Activated CD4-positive, alpha-beta T cell treated with anti-CD3 and anti-CD28 coated beads, Interleukin-2, amount 10 ng/mL, durations not matched to agents 24 days and 14 days (primary cell): ENCODE results near the gene TOX2. TPM values are rescaled to one million over a fixed set of nuclear protein-coding genes. Genes with fewer than 3 reads are reported as not detected.

Experiments used
- DNase-seq: peaks from one replicate; pipeline ENCODE4 v3.0.0; 2022
- H3K27ac Mint-ChIP-seq: one replicate; pipeline ENCODE4 v1.8.0; 2022; ENCODE audit warnings: mild to moderate bottlenecking, mixed read lengths
- H3K27me3 Mint-ChIP-seq: one replicate; pipeline ENCODE4 v1.8.0; 2022; ENCODE audit warnings: mixed read lengths
- H3K36me3 Mint-ChIP-seq: one replicate; pipeline ENCODE4 v1.8.0; 2022; ENCODE audit warnings: low read depth, mild to moderate bottlenecking, mixed read lengths
- H3K4me1 Mint-ChIP-seq: one replicate; pipeline ENCODE4 v1.8.0; 2021; ENCODE audit warnings: mixed read lengths
- H3K4me3 Mint-ChIP-seq: one replicate; pipeline ENCODE4 v1.8.0; 2022; ENCODE audit warnings: mild to moderate bottlenecking, moderate library complexity, mixed read lengths
- H3K9me3 Mint-ChIP-seq: one replicate; pipeline ENCODE4 v1.8.0; 2021; ENCODE audit warnings: mixed read lengths
- intact Hi-C: fragments of 100-400 bp; cut with micrococcal nuclease; formaldehyde crosslinking; loops from one replicate; pipeline ENCODE4 v1.15.1; 2023
- total RNA-seq: library from RNA; stranded (reverse); gene quantifications from 2 replicates; pipeline ENCODE4 v1.2.3, GENCODE V29; 2022

Gene TOX2
- total RNA-seq, 1 donor from 2014 or later, result 2.6 TPM

GRCh38 chr20:43987018-43987417 is 72.4 kb downstream of the TOX2 start:
- H3K4me1 Mint-ChIP-seq, result peaks cover 12% of the 10 kb centered on the region
- intact Hi-C loops, result no loop called here

GRCh38 chr20:43987531-43987930 is 72.9 kb downstream of the TOX2 start:
- Mint-ChIP-seq H3K27ac (no peak overlapping the region), H3K36me3 (no peaks in the 10 kb centered on the region), H3K4me1 (peaks cover 12% of the 10 kb centered on the region), H3K9me3 (peaks cover 3% of the 10 kb centered on the region), H3K27me3 (peaks cover 5% of the 10 kb centered on the region), H3K4me3 (no peak overlapping the region)
- DNase-seq, result no peak
- intact Hi-C loops, result no loop called here

More at GRCh38 chr20:43987018-43987417, 72.4 kb downstream of the TOX2 start:
- no peaks in the 10 kb centered on the region for H3K36me3 Mint-ChIP-seq
- DNase-seq, result no peak
- H3K27ac Mint-ChIP-seq, result no peak overlapping the region
- no peak overlapping the region for H3K4me3 Mint-ChIP-seq
- H3K9me3 Mint-ChIP-seq, result peaks cover 3% of the 10 kb centered on the region
- H3K27me3 Mint-ChIP-seq, result peaks cover 5% of the 10 kb centered on the region

- DNase-seq, result no peak
- intact Hi-C loops, result no loop called here
- H3K4me3 Mint-ChIP-seq, result no peak overlapping the region
- H3K27ac Mint-ChIP-seq, result no peak overlapping the region
- H3K27me3 Mint-ChIP-seq, result peaks cover 5% of the 10 kb centered on the region
- peaks cover 3% of the 10 kb centered on the region for H3K9me3 Mint-ChIP-seq
- H3K36me3 Mint-ChIP-seq, result no peaks in the 10 kb centered on the region
- H3K4me1 Mint-ChIP-seq, result peaks cover 10% of the 10 kb centered on the region
Observed at GRCh38 chr20:43988451-43988850, 73.8 kb downstream of the TOX2 start.

GRCh38 chr20:43988867-43989266 is 74.2 kb downstream of the TOX2 start:
- H3K4me3 Mint-ChIP-seq, result no peak overlapping the region
- H3K27me3 Mint-ChIP-seq, result peaks cover 5% of the 10 kb centered on the region
- H3K4me1 Mint-ChIP-seq, result peaks cover 10% of the 10 kb centered on the region
- H3K9me3 Mint-ChIP-seq, result peaks cover 3% of the 10 kb centered on the region
- no peaks in the 10 kb centered on the region for H3K36me3 Mint-ChIP-seq
- no peak for DNase-seq
- H3K27ac Mint-ChIP-seq, result no peak overlapping the region
- intact Hi-C loops, result no loop called here

GRCh38 chr20:43991261-43991660 is 76.6 kb downstream of the TOX2 start:
- Mint-ChIP-seq H3K9me3 (peaks cover 3% of the 10 kb centered on the region), H3K27ac (no peak overlapping the region), H3K4me3 (no peak overlapping the region), H3K27me3 (peaks cover 4% of the 10 kb centered on the region), H3K4me1 (peaks cover 3% of the 10 kb centered on the region), H3K36me3 (no peaks in the 10 kb centered on the region)
- intact Hi-C loops, result no loop called here
- DNase-seq, result no peak

GRCh38 chr20:43991982-43992381 is 77.3 kb downstream of the TOX2 start:
- H3K27ac Mint-ChIP-seq, result no peak overlapping the region
- peaks cover 5% of the 10 kb centered on the region for H3K27me3 Mint-ChIP-seq
- peaks cover 7% of the 10 kb centered on the region for H3K4me1 Mint-ChIP-seq
- H3K9me3 Mint-ChIP-seq, result peaks cover 9% of the 10 kb centered on the region
- no peak overlapping the region for H3K4me3 Mint-ChIP-seq
- no peak for DNase-seq
- H3K36me3 Mint-ChIP-seq, result peaks cover 2% of the 10 kb centered on the region
- intact Hi-C loops, result no loop called here

GRCh38 chr20:43992885-43993284 is 78.2 kb downstream of the TOX2 start:
- Mint-ChIP-seq H3K4me1 (peaks cover 7% of the 10 kb centered on the region), H3K36me3 (peaks cover 4% of the 10 kb centered on the region), H3K4me3 (no peak overlapping the region), H3K9me3 (peaks cover 13% of the 10 kb centered on the region), H3K27ac (no peak overlapping the region), H3K27me3 (peaks cover 9% of the 10 kb centered on the region)
- intact Hi-C loops, result no loop called here
- DNase-seq, result no peak

- intact Hi-C loops, result no loop called here
- Mint-ChIP-seq H3K4me3 (no peak overlapping the region), H3K27ac (no peak overlapping the region)
Observed at GRCh38 chr20:43993560-43993959, 78.9 kb downstream of the TOX2 start.

GRCh38 chr20:43994486-43995100 is 79.9 kb downstream of the TOX2 start:
- intact Hi-C loops, result no loop called here
- Mint-ChIP-seq H3K27ac (no peak overlapping the region), H3K4me1 (peaks cover 4% of the 10 kb centered on the region), H3K36me3 (peaks cover 5% of the 10 kb centered on the region), H3K27me3 (peaks cover 10% of the 10 kb centered on the region), H3K4me3 (no peak overlapping the region), H3K9me3 (peaks cover 11% of the 10 kb centered on the region)
- no peak for DNase-seq

More at GRCh38 chr20:43993560-43993959, 78.9 kb downstream of the TOX2 start:
- Mint-ChIP-seq H3K27me3 (peaks cover 10% of the 10 kb centered on the region), H3K4me1 (peaks cover 4% of the 10 kb centered on the region), H3K36me3 (peaks cover 5% of the 10 kb centered on the region), H3K9me3 (peaks cover 14% of the 10 kb centered on the region)
- no peak for DNase-seq

GRCh38 chr20:43995645-43996044 is 81.0 kb downstream of the TOX2 start:
- peaks cover 19% of the 10 kb centered on the region for H3K27me3 Mint-ChIP-seq
- H3K4me1 Mint-ChIP-seq, result peaks cover 4% of the 10 kb centered on the region
- intact Hi-C loops, result no loop called here
- no peak overlapping the region for H3K4me3 Mint-ChIP-seq
- H3K27ac Mint-ChIP-seq, result no peak overlapping the region
- DNase-seq, result no peak
- H3K9me3 Mint-ChIP-seq, result peaks cover 21% of the 10 kb centered on the region
- peaks cover 11% of the 10 kb centered on the region for H3K36me3 Mint-ChIP-seq

GRCh38 chr20:43996240-43996930 is 81.7 kb downstream of the TOX2 start:
- intact Hi-C loops, result no loop called here
- Mint-ChIP-seq H3K27me3 (peaks cover 20% of the 10 kb centered on the region), H3K27ac (no peak overlapping the region), H3K9me3 (peaks cover 22% of the 10 kb centered on the region), H3K36me3 (peaks cover 11% of the 10 kb centered on the region), H3K4me3 (no peak overlapping the region), H3K4me1 (peaks cover 5% of the 10 kb centered on the region)
- no peak for DNase-seq

- H3K9me3 Mint-ChIP-seq, result peaks cover 22% of the 10 kb centered on the region
- peaks cover 17% of the 10 kb centered on the region for H3K4me1 Mint-ChIP-seq
- no peak overlapping the region for H3K27ac Mint-ChIP-seq
- peaks cover 11% of the 10 kb centered on the region for H3K36me3 Mint-ChIP-seq
- intact Hi-C loops, result loop anchor here (2.0 kb wide), 1 partner anchor 17 kb away; no protein-coding TSS in a partner anchor
- H3K4me3 Mint-ChIP-seq, result no peak overlapping the region
- H3K27me3 Mint-ChIP-seq, result peaks cover 30% of the 10 kb centered on the region
- DNase-seq, result no peak
Observed at GRCh38 chr20:43999848-44000247, 85.2 kb downstream of the TOX2 start.

GRCh38 chr20:44001667-44002596 is 87.3 kb downstream of the TOX2 start:
- intact Hi-C loops, result loop anchor here (2.0 kb wide), 1 partner anchor 19 kb away; no protein-coding TSS in a partner anchor
- Mint-ChIP-seq H3K9me3 (peaks cover 17% of the 10 kb centered on the region), H3K36me3 (peaks cover 10% of the 10 kb centered on the region), H3K27ac (no peak overlapping the region), H3K4me3 (no peak overlapping the region), H3K27me3 (peaks cover 34% of the 10 kb centered on the region), H3K4me1 (peaks cover 13% of the 10 kb centered on the region)
- no peak for DNase-seq

- Mint-ChIP-seq H3K4me1 (peaks cover 13% of the 10 kb centered on the region), H3K9me3 (peaks cover 13% of the 10 kb centered on the region), H3K36me3 (peaks cover 7% of the 10 kb centered on the region), H3K27me3 (peaks cover 30% of the 10 kb centered on the region), H3K4me3 (no peak overlapping the region), H3K27ac (no peak overlapping the region)
- no peak for DNase-seq
- intact Hi-C loops, result no loop called here
Observed at GRCh38 chr20:44002861-44003260, 88.2 kb downstream of the TOX2 start.
